Kidney capillary endothelial cell (primary cell): ENCODE measurements around the gene ACOX1.
A peak's percentile ranks its signal among the peaks of the same experiment; 100 is the strongest.
"Not testable (repeated sequence)": the region's sequence is repeated elsewhere in the genome, so short reads cannot be mapped to it uniquely, and the experiment has no call there.

Experiments
- DNase-seq: peaks from one replicate; pipeline ENCODE4 v3.0.0-alpha.2; 2018; ENCODE audit warnings: low spot score

ACOX1 gene

DNA sequence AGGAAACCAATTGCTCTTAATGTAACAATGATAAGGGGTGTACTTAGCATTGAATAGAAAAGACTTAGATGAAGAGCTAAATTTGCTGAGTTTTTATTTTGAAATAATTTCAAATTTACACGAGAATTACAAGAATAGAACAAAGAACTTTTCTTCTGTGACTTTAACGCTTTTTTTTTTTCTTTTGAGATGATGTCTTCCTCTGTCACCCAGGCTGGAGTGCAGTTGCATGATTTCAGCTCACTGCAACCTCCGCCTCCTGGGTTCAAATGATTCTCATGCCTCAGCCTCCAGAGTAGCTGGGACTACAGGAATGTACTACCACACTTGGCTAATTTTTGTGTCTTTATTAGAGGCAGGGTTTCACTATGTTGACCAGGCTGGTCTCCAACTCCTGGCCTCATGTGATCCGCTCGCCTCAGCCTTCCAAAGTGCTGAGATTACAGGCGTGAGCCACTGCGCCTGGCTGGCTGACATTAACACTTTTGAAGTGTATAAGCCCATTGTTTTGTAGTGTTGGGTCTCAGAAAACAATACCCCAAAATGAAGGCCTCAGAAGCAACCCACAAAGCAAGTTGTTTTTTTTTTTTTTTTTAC is 2.2 kb upstream of the ACOX1 start:
- DNase-seq, result no peak

DNA sequence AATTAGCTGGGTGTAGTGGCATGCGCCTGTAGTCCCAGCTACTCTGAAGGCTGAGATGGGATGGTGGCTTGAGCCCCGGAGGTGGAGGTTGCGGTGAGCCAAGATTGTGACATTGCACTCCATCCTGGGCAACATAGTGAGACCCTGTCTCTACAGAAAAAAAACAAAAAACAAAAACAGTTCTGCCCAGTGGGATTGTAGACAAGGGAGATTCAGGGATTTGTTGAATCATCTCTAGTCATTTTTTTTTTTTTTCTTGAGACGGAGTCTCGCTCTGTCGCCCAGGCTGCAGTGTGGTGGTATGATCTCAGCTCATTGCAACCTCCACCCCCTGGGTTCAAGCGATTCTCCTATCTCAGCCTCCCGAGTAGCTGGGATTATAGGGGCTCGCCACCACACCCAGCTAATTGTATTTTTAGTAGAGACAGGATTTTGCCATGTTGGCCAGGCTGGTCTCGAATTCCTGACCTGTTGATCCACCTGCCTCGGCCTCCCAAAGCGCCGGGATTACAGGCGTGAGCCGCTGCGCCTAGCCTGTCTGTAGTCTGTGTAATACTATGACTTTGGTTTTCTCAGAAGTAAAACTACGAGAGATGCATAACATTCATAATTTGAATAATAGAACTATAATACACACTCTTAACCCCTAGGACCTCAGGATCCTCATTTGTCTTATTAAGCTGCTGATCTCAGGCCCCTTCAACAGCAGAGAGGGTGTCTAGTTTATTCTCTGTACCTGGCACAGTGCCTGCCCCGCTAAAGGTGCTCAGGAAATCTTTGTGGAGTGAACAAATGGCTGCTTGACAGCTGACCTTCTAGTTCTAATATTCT is 1.4 kb upstream of the ACOX1 start:
- no peak for DNase-seq

DNA sequence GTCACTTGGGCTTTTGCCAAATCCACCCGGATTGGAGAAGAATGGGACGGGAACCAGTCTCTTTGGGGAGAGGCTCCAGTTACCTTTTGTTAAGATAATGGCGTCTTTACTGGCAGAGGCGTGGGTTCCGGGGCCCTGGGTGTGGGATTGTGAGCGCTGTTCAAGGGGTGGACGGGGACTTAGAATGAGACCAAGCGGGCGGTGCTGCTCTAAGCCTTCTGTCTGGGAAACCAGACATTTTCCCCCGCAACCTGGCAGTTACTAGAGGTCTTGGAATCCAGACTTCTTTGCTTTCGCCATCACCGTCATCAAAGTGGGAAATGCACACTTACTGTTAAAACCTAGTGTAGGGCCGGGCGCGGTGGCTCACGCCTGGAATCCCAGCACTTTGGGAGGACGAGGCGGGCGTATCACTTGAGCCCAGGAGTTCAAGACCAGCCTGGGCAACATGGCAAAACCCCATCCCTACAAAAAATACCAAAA is 780 bp upstream of the ACOX1 start:
- DNase-seq, result no peak

DNA sequence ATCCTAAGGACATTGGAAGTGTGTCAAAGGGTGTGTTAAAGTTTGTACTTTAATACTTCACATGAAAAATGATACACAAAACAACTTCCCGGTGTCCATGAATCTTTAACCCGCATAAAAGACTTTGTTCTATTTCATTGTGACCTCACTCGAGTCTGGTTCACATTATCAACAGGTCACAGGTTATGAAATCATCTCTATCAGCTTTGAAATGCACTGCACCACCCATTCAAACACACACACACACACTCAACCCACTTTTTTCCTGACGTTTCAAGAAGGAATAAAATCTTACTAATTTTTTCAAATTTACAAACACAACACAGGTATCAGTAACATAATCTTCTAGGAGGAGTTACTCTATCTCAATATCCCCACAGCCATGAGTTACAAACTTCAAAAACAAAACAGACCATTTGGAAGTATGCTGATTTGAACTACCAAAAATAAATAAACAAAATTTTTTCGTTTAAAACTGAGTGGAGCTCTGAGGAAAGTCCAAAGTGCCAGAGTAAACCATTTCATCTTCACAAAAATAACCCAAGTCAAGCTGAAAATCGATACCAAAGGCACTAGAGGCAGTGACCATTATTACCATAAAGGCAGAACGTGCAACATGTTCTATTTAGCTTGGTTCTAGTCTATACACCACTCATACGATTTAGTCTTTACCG is 2.7 kb downstream of the ACOX1 start:
- no peak for DNase-seq

DNA sequence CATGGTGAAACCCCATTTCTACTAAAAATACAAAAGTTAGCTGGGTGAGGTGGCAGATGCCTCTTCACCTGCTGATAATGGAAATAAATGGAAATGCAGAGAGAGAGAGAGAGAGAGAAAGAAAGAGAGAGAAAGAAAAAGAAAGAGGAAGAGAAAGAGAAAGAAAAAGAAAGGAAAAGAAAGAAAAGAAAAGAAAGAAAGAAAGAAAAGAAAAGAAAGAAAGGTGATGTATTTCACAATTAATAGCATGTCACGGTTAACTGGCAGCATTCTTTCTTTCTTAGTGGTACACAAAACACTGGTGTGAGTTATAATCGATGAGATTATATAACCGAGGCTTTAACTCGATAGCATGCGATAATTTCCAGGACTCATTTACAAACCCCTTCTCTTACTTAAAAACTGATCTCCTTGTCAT is 3.2 kb downstream of the ACOX1 start:
- no peak for DNase-seq

DNA sequence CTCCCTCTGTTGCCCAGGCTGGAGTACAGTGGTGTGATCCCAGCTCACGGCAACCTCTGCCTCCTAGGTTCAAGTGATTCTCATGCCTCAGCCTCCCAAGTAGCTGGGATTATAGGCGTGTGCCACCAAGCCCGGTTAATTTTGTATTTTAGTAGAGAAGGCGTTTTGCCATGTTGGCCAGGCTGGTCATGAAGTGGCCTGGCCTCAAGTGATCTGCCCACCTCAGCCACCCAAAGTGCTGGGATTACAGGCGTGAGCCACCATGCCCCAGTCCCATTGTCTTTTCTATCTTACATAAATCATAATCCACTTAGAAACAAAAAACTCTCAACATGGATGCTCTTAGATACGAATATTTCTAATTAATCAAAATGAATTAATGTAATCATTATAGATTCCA is 3.8 kb downstream of the ACOX1 start:
- DNase-seq, result not testable (repeated sequence)

DNA sequence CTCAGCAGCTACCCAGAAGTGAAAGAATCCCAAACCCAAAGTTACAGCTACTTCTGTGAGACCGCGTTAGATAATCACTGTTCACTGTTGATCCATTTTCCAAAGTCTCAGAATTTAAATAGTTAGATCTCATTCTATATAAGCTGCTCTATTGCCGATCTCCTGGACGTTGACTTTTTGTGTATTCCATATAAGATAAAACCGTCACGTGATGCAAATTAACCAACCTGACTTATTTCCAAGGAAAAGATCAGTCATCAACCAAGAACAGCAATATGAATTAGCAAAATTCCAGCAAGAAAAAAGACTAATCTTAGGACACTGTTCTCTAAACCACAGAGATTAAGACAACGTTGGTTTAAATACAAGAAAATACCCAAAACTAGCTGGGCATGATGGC is 8.3 kb downstream of the ACOX1 start:
- no peak for DNase-seq

DNA sequence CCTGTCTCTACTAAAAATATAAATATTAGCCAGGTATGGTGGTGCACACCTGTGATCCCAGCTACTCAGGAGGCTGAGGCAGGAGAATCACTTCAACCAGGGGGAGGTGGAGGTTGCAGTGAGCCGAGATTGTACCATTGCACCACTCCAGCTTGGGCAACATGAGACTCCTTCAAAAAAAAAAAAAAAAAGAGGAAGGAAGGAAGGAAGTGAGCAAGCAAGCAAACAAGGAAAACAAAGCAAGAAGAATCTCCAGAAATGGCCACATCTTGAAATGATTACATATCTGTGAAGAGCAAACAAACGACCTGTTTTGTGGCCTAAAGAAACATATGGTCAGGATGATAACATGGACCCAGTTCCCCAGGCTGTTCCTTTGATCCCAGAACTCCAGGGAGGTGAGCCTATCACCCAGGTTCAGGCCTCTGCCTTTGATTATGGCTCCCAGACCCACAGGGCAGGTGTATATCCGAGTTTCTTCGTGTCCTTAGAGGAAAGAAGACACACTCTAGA is 8.9 kb downstream of the ACOX1 start:
- peak; percentile 57 for DNase-seq

DNA sequence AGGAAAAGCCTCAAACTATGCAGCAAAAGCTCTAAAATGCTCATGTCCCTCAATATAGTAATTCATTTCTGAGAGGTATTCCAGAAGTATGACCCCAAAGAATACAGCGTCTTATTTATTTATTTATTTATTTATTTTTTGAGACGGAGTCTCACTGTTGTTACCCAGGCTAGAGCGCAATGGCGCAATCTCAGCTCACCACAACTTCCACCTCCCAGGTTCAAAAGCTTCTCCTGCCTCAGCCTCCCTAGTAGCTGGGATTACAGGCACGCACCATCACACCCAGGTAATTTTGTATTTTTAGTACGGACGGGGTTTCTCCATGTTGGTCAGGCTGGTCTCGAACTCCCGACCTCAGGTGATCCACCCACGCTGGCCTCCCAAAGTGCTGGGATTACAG is 9.9 kb downstream of the ACOX1 start:
- not testable (repeated sequence) for DNase-seq

DNA sequence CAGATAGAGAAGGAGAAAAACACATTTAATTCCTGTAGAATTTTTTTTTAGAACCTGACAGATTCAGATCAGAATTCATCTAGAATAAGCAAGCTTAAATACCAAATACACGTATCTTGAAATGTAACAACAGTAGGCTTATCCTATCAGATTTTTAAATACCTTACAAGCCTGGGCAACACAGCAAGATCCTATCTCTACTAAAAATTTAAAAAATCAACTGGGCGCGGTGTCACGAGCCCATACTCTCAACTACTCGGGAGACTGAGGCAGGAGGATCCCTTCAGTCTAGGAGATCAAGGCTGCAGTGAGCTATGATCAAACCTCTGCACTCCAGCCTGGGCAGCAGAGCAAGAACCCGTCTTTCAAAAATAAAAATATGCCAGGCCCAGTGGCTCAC is 13.5 kb downstream of the ACOX1 start:
- DNase-seq, result no peak

DNA sequence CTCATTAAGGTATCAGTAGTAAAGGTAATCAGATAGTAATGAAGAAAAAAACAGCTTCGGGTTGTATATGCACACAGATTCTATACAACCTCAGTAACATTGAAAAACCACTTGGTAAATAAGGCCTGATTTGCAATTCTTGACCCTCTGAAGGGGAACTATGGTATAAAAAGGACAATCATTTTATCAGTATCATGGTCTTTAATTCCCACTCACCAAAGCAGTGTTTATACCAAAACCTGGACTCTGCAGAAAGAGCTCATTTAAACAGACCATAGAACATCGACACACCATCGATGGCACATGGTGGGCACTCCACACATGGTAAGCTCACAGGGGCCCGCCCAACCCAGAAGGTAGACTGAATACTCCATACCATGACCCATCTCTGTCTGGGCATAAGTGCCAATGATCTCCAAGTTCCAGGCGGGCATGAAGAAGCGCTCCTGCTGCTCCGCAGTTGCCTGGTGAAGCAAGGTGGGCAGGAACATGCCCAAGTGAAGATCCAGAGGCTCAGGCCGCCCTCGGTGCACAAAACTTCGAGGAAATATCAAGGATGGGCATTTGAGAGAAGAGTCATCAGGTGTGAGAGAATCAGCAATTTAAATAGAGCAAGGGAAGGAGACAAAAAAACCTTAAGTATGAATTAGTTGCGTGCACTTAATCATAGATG is 19.0 kb downstream of the ACOX1 start:
- DNase-seq, result no peak

DNA sequence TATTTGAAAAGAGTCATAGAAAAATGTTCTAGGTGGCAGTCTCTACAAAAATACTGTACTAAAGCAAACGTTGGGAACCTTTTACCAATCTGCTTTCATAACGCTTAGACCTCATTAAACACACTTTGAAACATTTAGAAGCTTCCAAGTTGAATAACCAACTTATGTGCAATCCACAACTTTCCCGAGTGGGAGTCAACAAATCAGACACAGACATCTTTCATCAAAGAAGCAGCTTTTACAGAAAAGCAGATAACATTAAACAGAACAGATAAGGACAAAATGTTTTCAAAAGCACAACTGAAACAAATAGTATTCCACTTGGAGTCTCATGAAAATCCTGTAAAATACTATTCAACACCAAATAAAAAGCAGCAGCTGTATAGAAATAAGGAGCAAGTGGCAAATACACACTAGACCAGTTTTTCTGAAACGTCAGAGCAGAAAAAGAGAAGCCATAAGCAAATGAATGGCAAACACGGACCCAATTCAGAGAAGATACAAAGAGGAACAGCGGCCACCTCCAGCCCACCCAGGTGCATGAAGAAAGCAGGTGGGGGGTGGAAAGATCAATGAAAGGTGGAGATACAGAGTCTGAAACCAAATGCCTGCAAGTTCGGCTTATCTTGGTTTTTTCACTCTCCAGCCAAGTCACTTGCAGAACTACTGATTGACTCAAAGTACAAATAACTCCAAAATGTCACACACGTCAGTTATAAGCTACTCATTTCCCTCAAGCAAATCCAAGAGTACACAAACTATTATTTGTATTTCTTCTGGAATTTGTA is 19.7 kb downstream of the ACOX1 start:
- DNase-seq, result no peak

DNA sequence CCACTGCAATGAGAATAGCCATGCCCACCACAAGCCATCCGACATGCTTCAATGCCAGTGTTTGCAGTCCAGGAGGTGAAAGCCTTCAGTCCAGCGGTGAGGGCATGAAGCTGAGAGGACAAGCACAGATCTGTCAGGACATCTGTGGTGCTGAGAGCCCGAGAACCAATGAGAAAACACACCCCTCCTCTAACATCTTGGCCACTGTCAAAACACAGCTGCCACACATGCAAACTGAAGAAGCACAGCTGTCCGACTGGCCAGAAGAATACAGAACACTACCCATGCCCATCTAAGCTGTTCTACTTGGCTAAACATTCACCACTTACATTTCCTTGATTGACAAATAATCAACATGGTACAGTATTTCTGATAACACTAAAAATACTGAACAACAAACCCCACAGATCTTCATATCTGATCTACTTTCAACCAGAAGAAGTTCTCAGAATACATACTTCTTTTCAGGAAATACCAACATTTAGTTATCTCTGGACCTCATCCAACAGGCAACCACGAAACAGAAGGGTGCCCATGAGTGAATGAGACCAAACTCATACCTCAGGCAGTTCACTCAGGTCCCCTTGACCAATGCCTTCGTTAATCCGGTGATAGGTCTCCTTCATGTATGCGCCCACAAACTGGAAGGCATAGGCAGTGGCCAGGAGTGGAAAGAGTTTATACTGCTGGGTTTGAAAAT is 28.0 kb downstream of the ACOX1 start:
- DNase-seq, result no peak

DNA sequence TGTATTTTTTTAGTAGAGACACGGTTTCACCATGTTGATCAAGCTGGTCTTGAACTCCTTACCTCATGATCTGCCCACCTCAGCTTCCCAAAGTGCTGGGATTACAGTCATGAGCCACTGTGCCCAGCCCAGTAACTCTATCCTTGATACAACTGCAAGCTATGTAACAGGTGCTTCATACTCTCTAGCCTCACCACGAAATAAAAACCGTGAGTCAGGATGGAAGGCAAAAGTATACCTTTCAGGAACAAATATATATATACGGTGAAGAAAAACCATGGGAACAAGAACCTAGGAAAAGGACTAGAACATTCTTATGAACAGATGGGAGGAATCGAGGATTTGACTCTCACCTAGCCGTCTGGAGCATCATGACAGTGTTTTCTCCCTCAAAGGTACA is 28.5 kb downstream of the ACOX1 start:
- no peak for DNase-seq

DNA sequence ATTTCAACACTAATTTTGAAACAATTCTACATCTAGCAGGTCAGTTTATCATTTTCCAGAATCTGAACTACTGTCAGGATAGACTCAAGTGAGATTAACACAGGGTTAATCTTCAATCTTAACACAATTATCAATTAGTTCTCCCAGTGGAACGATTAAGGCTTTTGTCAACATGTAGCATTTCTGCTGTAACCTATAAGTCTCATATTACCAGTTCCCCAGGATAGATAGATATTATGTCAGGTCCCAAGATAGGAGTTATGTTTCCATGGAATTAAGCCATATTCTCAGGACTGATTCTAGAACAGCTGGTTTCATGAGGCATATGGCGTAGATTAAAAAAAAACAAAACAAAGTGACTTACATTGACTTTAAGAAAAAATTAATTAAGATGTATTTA is 33.8 kb downstream of the ACOX1 start:
- DNase-seq, result no peak

DNA sequence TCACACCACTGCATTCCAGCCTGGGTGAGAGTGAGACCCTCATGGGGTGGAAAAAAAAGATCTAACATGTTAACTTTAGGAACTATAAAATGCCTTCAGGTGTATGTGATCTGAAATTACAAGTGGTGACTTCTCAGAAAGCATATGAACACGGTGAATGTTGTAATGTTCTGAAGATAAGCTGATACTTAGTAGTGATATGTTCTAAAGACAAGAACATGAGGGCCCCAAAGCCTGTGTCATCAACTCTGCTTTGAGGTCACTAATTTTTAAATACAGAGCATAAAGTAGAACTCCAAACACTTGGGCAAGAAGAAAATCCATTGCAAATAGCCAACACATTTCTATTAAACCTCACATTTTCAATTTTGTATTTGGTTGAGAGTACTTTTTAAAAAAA is 35.5 kb downstream of the ACOX1 start:
- DNase-seq, result no peak

DNA sequence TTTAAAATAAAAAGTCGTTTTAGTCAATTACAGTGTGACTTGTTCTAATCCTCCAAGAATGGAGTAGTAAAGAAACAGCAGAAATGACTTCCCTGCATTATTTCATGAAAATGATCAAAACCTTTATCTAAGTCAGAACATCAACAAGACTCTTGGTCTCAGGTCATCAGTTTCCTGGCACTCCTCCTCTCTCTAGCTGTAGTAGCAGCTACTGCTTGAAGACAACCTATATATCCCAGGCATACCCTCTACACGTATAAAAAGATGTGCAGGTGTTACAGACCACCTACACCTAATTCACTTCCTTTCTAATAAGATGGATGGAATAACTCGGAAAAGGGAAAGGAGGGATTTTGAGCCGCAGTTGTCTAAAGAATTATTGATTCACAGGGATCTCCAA is 36.5 kb downstream of the ACOX1 start:
- no peak for DNase-seq

DNA sequence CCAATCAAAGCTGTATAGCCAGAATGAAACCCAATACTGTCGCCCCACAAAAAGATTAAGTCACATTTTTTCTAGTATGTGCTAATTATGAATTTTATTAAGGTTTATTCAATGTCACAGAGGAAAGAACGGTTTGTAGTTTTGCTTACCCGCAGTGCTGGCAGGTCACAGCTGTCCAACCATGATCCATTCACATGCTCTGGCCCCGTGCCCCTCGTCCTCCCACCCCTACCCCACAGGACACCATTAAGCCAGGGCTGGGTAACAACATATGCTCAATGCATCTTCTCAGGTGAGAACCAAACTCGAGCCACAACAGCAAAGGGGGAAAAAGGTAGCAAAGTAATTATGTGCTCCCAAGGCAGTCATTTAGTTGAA is 37.5 kb downstream of the ACOX1 start:
- no peak for DNase-seq

DNA sequence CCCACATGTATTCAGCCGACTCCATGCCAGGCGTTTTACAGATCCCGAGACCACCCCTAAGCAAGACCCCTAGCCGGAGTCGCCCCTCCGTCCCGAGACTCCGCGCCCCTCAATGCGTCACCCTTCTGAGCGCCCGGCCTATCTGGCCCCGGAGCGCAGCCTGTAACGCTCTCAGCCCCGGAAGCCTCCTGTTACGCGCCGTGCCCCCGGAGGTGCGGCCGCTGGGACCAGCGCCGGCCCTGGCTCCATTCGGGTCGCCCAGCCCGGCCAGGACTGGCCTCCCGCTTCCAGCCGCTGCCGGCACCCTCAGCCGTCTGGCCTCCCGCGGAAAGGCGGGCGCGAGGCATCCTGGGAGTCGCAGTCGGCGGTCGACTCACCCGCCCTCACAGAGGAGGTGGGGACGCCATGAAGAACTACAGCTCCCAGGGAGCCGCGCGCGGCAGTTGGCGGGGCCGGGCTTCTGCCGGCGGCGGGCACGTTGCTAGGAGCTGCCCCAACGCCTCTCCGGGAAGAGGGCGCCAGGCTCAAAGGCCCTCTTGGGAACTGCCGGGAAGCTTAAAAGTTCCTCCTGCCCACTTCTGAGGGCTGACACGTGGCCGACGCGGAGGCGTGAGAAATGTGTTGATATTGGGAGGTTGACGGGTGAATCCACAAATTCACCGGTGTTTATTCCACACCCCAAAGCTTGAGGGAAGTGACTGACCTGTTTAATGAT is 38.1 kb downstream of the ACOX1 start, which contains the start of gene FBF1:
Gene FBF1, minus strand, starts transcription at position 316 of the 715 bp plus-strand sequence. CDS start 2,893 bp downstream, outside the sequence.
- peak; percentile 91 for DNase-seq

DNA sequence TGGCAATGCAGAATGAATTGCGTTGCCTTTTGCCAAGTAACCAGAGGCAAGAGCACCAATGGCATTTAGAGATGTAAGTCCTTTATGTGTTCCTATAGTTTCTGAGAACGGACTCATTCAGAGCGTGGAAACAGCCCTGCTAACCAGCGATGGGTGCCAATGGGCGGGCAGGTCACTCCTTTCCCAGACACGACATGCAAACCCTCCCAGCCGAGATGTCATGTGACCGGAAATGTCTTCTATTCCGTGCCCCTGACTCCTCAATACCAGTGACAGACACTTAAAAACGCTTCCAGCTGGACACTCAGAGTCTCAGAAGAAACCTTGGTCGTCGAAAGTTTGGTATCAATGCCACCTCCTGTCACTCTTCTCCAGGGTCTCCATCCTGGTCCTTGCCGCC is 41.3 kb downstream of the ACOX1 start:
- no peak for DNase-seq
